HepG2 (cell line): ENCODE measurements around the gene LYZL1. TPM values are rescaled to one million over a fixed set of nuclear protein-coding genes. Genes with fewer than 3 reads are reported as not detected.

Experiments used
- AHR ChIP-seq: IDR thresholded peaks from 2 replicates; pipeline ENCODE4 v1.6.1; 2018; ENCODE audit warnings: missing genetic modification reagents, missing compliant biosample characterization
- ARNTL ChIP-seq: sonication (generic); formaldehyde crosslinking; IDR thresholded peaks from 2 replicates; pipeline ENCODE4 v1.4.0; 2020; ENCODE audit warnings: mild to moderate bottlenecking, missing genetic modification reagents
- ELF3 ChIP-seq: IDR thresholded peaks from 2 replicates; pipeline ENCODE4 v1.6.1; 2016; ENCODE audit warnings: missing genetic modification reagents, missing compliant biosample characterization
- EP300 ChIP-seq, 3 experiments: sonication (generic) in 1 of 3; formaldehyde crosslinking in 1 of 3; IDR thresholded peaks; 2 replicates each; pipeline versions ENCODE4 v1.5.1 to v1.6.1; 2011 to 2020; ENCODE audit warnings: low read depth in 2 of 3, low read length in 2 of 3, borderline replicate concordance in 1 of 3, improper control_type of control experiment in 1 of 3, mild to moderate bottlenecking in 1 of 3, missing genetic modification reagents in 1 of 3, moderate library complexity in 1 of 3
- GATA4 ChIP-seq: sonication (generic); IDR thresholded peaks from 2 replicates; pipeline ENCODE4 v1.6.1; 2016; ENCODE audit warnings: antibody characterized with exemption, low read depth, borderline replicate concordance
- GATAD1 ChIP-seq: IDR thresholded peaks from 2 replicates; pipeline ENCODE4 v1.6.1; 2016; ENCODE audit warnings: missing genetic modification reagents, missing compliant biosample characterization
- HIC2 ChIP-seq: sonication (generic); formaldehyde crosslinking; IDR thresholded peaks from 2 replicates; pipeline ENCODE4 v1.9.0; 2022; ENCODE audit warnings: low read depth, missing genetic modification reagents
- IKZF5 ChIP-seq: IDR thresholded peaks from 2 replicates; pipeline ENCODE4 v1.6.1; 2018; ENCODE audit warnings: missing genetic modification reagents, mild to moderate bottlenecking, missing compliant biosample characterization
- ISL2 ChIP-seq: sonication (generic); formaldehyde crosslinking; IDR thresholded peaks from 2 replicates; pipeline ENCODE4 v1.5.0; 2020; ENCODE audit warnings: missing genetic modification reagents
- KDM5B ChIP-seq: sonication (generic); formaldehyde crosslinking; IDR thresholded peaks from 2 replicates; pipeline ENCODE4 v1.4.0; 2020; ENCODE audit warnings: missing genetic modification reagents, mild to moderate bottlenecking, borderline replicate concordance
- MIXL1 ChIP-seq: IDR thresholded peaks from 2 replicates; pipeline ENCODE4 v1.6.1; 2016
- MLX ChIP-seq: IDR thresholded peaks from 2 replicates; pipeline ENCODE4 v1.6.1; 2016
- NR2F1 ChIP-seq, 2 experiments: fragments of 450-650 bp in 1 of 2; formaldehyde crosslinking in 1 of 2; IDR thresholded peaks; 2 replicates each; pipeline versions ENCODE4 v1.5.0 to v1.6.1; 2016 to 2020; ENCODE audit warnings: mild to moderate bottlenecking in 1 of 2, missing compliant biosample characterization in 1 of 2, missing genetic modification reagents in 1 of 2, moderate library complexity in 1 of 2
- NR2F6 ChIP-seq, 2 experiments: IDR thresholded peaks; 2 replicates each; pipeline ENCODE4 v1.6.1; 2016; ENCODE audit warnings: antibody characterized with exemption in 1 of 2, mild to moderate bottlenecking in 1 of 2
- POGZ ChIP-seq: sonication (generic); formaldehyde crosslinking; IDR thresholded peaks from 2 replicates; pipeline ENCODE4 v1.4.0; 2020; ENCODE audit warnings: mild to moderate bottlenecking, missing genetic modification reagents
- SKI ChIP-seq: fragments of 450-650 bp; IDR thresholded peaks from one replicate; pipeline ENCODE4 v1.6.1; 2018; ENCODE audit warnings: mild to moderate bottlenecking; ENCODE audit not compliant: partially characterized antibody
- SP5 ChIP-seq: IDR thresholded peaks from 2 replicates; pipeline ENCODE4 v1.6.1; 2016; ENCODE audit warnings: low read depth, borderline replicate concordance
- ZBTB7B ChIP-seq: sonication (generic); formaldehyde crosslinking; IDR thresholded peaks from 2 replicates; pipeline ENCODE4 v1.4.0; 2020; ENCODE audit warnings: missing genetic modification reagents
- ZGPAT ChIP-seq: IDR thresholded peaks from 2 replicates; pipeline ENCODE4 v1.6.1; 2016; ENCODE audit warnings: mild to moderate bottlenecking
- ZNF17 ChIP-seq: sonication (generic); formaldehyde crosslinking; IDR thresholded peaks from 2 replicates; pipeline ENCODE4 v1.5.0; 2020; ENCODE audit warnings: mild to moderate bottlenecking, missing genetic modification reagents
- ZNF260 ChIP-seq: sonication (generic); formaldehyde crosslinking; IDR thresholded peaks from 2 replicates; pipeline ENCODE4 v1.4.0; 2020; ENCODE audit warnings: missing genetic modification reagents, low read depth, mild to moderate bottlenecking, borderline replicate concordance
- ZNF614 ChIP-seq: IDR thresholded peaks from 2 replicates; pipeline ENCODE4 v1.6.1; 2018; ENCODE audit warnings: missing biosample characterization, missing genetic modification reagents, inconsistent platforms, borderline replicate concordance
- polyA plus RNA-seq, 8 experiments: library from polyadenylated mRNA; depleted of rRNA in 3 of 8; stranded (reverse) in 7 of 8; unstranded in 1 of 8; fragments of >200 nt; fragmentation: Illumina TruSeq in 4 of 8; extraction: Trizol in 4 of 8; gene quantifications; 2 replicates each; pipeline versions ENCODE4 v1.2.1 to v1.2.3, GENCODE V29; 2011 to 2016; ENCODE audit warnings: low read depth in 4 of 8, missing spikeins in 1 of 8, mixed read lengths in 1 of 8; ENCODE audit not compliant: insufficient read depth in 1 of 8
- total RNA-seq, 5 experiments: library from RNA; depleted of rRNA; stranded (reverse); fragments of >200 nt; fragmentation: Illumina TruSeq; extraction: Trizol; gene quantifications; 2 replicates each; pipeline ENCODE4 v1.2.3, GENCODE V29; 2016; ENCODE audit warnings: low read depth in 1 of 5

LYZL1 gene
- total and polyA plus RNA-seq, 2 of the 13 experiments (the other 11 are each of a cell fraction or from before 2014, with no cell fraction given) = not detected

GRCh38 chr10:29353887-29354561 is 65.2 kb downstream of the LYZL1 start (continued):
- TF ChIP-seq MLX (0 out of 2 replicates have a peak, but pooled peaks have one; percentile 18), NR2F6 (IDR thresholded peaks at IDR 0.05) (no peak), NR2F6 (CRISPR knock-in tag; IDR thresholded peaks at IDR 0.05) (peak; percentile 77), EP300 (IDR thresholded peaks at IDR 0.05; ENCODE audit: low read depth in 2 of 2, low read length in 2 of 2) (peak in 1 of 2 experiments; percentile 54; a peak in 2 of 4 replicates), EP300 (CRISPR knock-in tag; IDR thresholded peaks at IDR 0.05; ENCODE audit: borderline replicate concordance) (peak; percentile 57; the same call in 1 of the 2 replicates), SKI (peak; percentile 13), KDM5B (CRISPR knock-in tag) (no peak), SP5 (0 out of 2 replicates have a peak, but pooled peaks have one; percentile 13), ISL2 (CRISPR knock-in tag) (peak; percentile 59; the same call in 1 of the 2 replicates), ARNTL (CRISPR knock-in tag) (no peak), ZGPAT (CRISPR knock-in tag) (0 out of 2 replicates have a peak, but pooled peaks have one; percentile 25), ZNF260 (CRISPR knock-in tag) (no peak), ZBTB7B (CRISPR knock-in tag) (0 out of 2 replicates have a peak, but pooled peaks have one; percentile 27), ZNF17 (CRISPR knock-in tag) (no peak), GATAD1 (CRISPR knock-in tag) (0 out of 2 replicates have a peak, but pooled peaks have one; percentile 20), GATA4 (no peak), POGZ (CRISPR knock-in tag) (0 out of 2 replicates have a peak, but pooled peaks have one; percentile 15), NR2F1 (CRISPR knock-in tag; IDR thresholded peaks at IDR 0.05) (peak; percentile 6 to 35; a peak in 2 of 4 replicates), HIC2 (no peak), IKZF5 (0 out of 2 replicates have a peak, but pooled peaks have one; percentile 40), AHR (no peak), ZNF614 (CRISPR knock-in tag) (0 out of 2 replicates have a peak, but pooled peaks have one; percentile 33), ELF3 (peak; percentile 81), MIXL1 (0 out of 2 replicates have a peak, but pooled peaks have one; percentile 16)
